Stimulated activated CD8-positive, alpha-beta memory T cell treated with anti-CD3 and anti-CD28 coated beads, Interleukin-7, amount 100 ng/mL, for 24 hours (primary cell): ENCODE results near the gene SUPT3H.

Experiments used
- DNase-seq: peaks from one replicate; pipeline ENCODE4 v3.0.0-alpha.2; 2020; ENCODE audit warnings: low read depth

SUPT3H gene

DNA sequence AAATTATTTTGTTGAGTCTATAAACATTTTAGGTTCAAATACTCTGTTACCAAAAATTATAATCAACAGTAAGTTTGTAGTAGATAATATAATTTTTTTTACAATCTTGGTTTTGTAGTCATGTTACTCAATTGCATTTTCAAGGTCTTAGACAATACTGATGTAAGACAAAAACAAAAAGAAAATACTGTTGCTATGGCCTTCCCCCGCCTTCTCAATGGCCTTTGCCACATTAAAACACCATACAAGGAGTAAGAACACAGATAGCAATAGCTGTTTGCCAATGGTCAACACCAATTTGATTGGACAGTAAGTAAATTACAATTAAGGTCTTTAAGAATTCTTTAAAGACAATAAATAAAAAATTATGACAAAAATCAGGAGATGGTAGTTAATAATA, 540.0 kb downstream of the SUPT3H start:
- no peak for DNase-seq

DNA sequence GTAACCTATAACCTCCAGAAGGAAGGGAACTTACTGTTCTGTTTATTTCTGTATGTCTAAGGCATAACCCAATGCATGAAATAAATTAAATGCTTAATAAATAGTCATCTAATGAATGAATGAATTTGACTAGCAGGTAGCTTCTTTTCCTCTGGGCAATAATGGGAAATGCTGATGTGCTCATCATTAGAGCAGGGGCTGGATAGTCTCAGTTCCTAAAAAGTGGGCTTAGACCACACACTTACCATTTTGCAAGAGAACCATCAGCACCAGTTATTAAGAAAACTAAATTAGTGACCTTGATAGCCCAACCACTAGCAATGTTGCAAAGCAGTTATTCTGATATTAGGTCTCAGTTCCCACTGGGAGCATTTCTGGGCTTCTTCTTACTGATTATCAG, 540.5 kb downstream of the SUPT3H start:
- DNase-seq, result no peak

GRCh38 chr6:44833248-44833647, 544.5 kb downstream of the SUPT3H start:
- DNase-seq, result no peak

GRCh38 chr6:44831002-44831610, 546.6 kb downstream of the SUPT3H start:
- DNase-seq, result no peak

DNA sequence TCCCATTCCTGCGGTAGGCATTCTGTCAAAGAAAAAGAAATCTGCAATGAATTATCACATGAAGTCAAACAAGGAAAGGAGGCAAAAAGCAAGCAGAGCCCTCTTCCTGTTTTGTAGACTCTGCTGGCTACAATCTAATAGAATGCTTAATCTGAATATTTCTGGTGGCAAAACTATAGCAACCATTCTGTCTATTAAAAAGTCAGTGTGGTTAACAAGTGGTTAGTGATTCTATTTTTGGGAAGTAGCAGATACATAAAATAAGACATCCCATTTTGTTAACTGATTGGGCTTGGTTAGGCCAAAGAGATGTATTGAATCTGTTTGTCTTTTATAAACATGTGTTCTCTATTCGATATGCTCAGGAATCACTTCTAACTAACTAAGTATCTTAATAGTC, 547.9 kb downstream of the SUPT3H start:
- no peak for DNase-seq

GRCh38 chr6:44828780-44829179, 549.0 kb downstream of the SUPT3H start:
- no peak for DNase-seq

DNA sequence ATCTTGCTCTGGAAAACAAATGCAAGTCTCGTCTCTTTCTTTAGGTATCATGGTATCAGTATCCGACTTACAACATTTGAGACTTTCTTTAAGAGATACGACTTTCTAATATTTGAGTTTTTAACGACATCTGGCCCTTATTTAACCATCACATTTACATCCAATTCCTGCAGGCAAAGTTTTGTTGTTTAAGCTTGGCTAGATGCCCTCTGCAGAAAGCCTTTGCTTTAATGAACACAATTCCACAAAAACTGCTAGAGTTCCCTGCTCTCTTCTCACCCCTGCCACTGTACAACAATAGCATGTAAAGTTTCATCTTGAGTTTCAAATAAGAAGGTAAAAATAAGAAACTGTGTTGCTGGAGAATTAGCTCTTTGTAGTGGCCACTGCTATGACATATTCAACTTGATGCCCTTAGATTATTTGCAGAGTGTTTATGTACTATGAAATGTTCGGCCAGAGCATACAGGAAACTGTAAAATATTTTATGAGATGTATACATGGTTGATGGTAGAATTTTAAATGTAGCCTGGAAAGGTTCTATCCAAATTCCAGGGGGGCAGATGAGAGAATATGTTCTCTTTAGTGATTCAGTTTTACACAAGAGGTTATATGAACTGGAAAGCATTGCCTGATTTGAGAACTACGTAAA, 551.6 kb downstream of the SUPT3H start:
- no peak for DNase-seq

GRCh38 chr6:44825273-44825672, 552.5 kb downstream of the SUPT3H start:
- no peak for DNase-seq

DNA sequence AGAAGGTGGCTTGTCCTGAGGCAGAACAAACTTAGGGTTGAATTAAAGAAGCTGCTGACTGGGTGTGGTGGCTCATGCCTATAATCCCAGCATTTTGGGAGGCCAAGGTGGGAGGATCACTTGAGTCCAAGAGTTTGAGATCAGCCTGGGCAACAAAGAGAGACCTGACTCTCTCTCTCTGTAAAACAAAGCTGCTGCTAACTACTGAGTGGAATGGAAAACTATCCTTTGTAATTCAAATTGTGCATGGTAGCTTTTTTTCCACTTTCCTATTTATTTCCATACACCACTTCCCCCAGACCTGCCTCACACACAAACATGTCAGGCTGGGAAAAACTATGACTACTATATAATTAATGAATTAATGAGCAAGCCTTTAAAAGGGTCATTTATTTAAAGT, 553.2 kb downstream of the SUPT3H start:
- no peak for DNase-seq

DNA sequence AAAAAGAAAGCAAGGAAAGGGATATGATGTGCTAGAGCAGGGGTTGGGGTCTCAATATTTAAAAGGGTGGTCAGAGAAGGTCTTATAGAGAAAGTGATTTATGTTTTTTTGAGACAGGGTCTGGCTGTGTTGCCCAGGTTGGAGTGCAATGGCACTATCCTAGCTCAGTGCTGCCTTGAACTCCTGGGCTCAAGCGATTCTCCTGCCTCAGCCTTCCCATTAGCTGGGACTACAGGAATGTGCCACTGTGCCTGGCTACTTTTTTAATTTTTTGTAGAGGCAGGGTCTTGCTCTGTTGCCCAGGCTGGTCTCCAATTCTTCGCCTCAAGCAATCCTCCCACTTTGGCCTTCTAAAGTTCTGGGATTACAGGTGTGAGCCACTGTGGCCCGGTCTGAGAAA, 557.0 kb downstream of the SUPT3H start:
- no peak for DNase-seq

- DNase-seq, result no peak
Measured at GRCh38 chr6:44820321-44820720, 557.4 kb downstream of the SUPT3H start.

GRCh38 chr6:44811456-44811855, 566.3 kb downstream of the SUPT3H start:
- DNase-seq, result no peak

GRCh38 chr6:44809258-44809657, 568.5 kb downstream of the SUPT3H start:
- no peak for DNase-seq

DNA sequence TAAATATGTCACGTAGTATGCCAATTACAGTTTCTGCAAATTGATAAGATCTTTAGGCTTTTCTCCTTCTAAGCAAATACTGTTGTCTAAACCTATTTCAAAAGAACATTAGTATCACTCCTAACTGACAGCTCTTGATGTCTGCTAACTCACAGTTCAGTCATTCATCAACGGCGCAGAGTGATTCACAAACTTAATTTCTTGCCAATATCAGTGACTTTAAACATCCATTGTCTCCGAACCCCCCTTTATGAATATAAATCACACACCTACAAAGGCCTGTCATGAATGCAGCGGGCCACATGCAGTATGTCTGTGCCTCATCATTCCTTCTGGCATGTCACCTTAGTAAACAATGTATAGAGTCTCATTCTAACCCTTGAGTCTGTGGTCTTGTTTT, 569.6 kb downstream of the SUPT3H start:
- no peak for DNase-seq

GRCh38 chr6:44806656-44807055, 571.1 kb downstream of the SUPT3H start:
- DNase-seq, result no peak

GRCh38 chr6:44805238-44805846, 572.4 kb downstream of the SUPT3H start:
- DNase-seq, result no peak

DNA sequence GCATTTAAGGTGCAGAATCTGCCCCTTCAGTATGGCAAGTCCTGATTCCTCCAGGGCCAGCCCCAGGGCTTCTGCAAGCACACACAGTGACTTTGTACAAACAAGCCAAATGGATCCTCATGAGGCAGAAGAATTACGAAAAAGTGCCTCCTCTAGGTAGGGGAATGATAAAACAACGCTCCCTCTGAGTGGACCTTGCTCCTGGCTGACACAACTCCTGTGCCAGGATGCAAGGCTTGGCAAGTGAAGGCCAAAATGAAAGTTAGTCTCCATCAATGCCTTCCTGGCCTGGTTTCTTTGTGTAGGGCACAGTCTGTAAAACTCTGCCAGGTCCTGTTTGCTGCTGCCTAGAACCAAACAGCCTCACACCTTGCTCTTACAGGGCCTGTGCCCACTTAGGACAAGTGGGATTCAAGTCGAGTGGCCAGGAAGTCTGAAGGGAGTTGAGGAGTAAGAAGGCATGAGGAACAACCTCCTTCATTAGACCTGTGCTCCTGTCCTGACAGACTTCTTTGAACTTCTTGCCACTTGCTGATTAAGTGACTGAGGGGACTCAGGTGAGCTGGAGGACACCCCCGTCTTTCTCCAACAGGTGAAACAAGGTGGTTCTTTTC, 573.1 kb downstream of the SUPT3H start:
- DNase-seq, result no peak

- no peak for DNase-seq
Measured at GRCh38 chr6:44804016-44804415, 573.7 kb downstream of the SUPT3H start.

DNA sequence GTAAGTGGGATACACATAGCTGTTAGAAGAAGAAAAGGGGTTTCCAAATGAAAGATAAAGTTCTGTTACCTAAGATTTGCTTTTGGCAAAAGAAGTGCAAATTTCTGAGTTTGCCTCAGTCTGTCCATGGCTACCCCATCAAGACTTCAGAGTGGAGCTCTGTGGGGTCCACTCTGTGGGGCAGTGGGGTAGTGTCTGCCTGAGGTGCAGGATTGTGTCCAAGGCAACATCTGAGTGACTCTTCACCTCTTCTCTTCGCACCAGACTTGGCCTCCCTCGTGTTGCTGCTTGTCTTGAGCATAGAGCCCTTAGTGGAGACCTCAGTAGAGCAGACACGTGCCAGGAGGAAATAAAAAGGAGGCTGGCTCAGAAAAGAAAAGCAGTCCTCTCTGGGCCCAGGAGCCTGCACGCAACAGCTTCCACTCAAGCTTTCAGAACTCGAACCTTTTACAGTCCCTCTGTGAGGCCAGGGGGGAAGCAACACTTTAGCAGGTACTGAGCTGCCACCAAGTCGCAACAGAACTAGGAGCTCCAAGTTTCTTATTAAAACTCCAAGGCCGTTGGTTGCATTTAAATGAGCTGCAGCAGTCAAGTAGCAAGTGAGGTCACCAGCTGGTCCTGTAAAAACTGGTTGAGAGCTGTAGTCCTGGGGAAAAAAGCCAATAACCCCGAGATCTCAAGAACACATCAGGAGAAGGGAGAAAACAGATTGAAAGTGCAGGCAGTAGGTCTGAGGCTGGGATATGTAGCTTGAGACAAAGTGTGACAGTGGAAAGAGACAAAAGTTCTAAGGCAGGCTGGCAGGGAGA, 576.7 kb downstream of the SUPT3H start:
- no peak for DNase-seq

DNA sequence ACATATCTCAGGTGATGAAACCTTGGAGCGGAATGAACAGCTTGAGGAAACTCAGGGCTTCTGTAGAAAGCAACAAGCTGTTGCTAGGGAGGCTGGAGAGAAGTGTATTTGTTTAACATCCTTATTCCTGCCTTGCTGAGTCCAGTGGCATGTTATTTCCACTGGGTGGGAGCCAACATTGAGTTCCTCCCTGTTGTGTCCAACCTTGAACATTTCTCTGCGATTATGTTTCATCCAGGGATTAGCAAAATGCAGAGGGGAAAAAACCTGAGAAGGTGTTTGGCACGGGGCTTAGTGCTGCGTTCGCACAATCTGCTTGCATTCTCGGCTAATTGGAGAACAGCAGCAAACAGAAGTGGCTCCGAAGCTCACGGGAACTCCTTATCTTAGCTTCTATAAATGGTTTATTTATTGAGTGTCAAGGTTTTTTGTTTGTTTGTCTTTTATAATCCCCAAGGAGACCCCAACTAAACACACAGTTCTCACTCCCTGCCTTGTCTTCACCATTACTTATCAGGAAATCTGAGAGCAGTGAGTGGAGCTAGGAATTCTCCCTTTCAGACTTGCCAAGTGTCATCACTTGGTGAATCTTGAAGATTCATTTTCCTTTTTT, 577.5 kb downstream of the SUPT3H start:
- no peak for DNase-seq

DNA sequence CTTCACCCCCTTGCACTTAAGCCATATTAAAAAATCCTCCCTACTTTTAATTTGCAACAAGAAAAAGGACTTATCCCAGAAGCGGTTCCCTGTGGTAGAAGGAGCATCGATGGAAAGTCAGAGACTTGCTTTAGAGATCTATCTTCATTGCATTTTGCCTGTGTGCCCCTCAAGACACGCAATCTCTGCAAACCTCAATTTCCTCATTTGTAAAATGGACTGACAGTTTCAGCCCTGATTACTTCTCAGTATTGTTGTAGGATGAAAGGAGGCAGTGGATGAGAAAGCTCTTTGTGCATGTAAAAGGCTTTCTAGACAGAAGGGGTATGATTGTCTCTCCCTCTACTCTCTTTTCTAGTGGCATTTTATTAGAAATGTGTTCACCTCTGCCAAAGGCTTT, 580.0 kb downstream of the SUPT3H start:
- DNase-seq, result no peak

GRCh38 chr6:44795326-44795725, 582.4 kb downstream of the SUPT3H start:
- DNase-seq, result no peak
